GM18951 (cell line): Measurements from ENCODE around the gene SLC19A1.
A peak's percentile ranks its signal among the peaks of the same experiment; 100 is the strongest.

Experiments used
- POLR2A ChIP-seq: IDR thresholded peaks from 4 replicates; pipeline ENCODE4 v1.6.1; 2011; ENCODE audit warnings: mild to moderate bottlenecking; ENCODE audit not compliant: insufficient read length, insufficient read depth; ENCODE audit errors: extremely low read depth
- in situ Hi-C: fragments of 300-500 bp; cut with MboI; formaldehyde crosslinking; loops from one replicate; pipeline ENCODE4 v1.12.0; 2022; ENCODE audit warnings: low sequenced_read_pairs, mixed read lengths, inconsistent platforms; ENCODE audit not compliant: unreplicated experiment

Gene SLC19A1

GRCh38 chr21:45542242-45542666, at the start of gene SLC19A1:
SLC19A1 (minus strand) TSS chr21:45542440; CDS start chr21:45537959, 4,481 bp downstream.
- TF ChIP-seq POLR2A = peak; percentile 65
- in situ Hi-C loops = no loop called here

- no peak for TF ChIP-seq POLR2A
- in situ Hi-C loops = no loop called here
These were observed 49.5 kb upstream of the SLC19A1 start for GRCh38 chr21:45591619-45592207.

GRCh38 chr21:45590726-45591618, 48.7 kb upstream of the SLC19A1 start:
- no peak for TF ChIP-seq POLR2A
- in situ Hi-C loops = no loop called here

GRCh38 chr21:45590246-45590725, 48.0 kb upstream of the SLC19A1 start:
- no peak for TF ChIP-seq POLR2A
- in situ Hi-C loops = no loop called here

- in situ Hi-C loops = no loop called here
- TF ChIP-seq POLR2A = no peak
These were observed 47.5 kb upstream of the SLC19A1 start for GRCh38 chr21:45589686-45590245.

GRCh38 chr21:45588871-45589491, 46.7 kb upstream of the SLC19A1 start:
- in situ Hi-C loops = no loop called here
- TF ChIP-seq POLR2A = no peak

GRCh38 chr21:45588086-45588825, 46.0 kb upstream of the SLC19A1 start:
- in situ Hi-C loops = no loop called here
- no peak for TF ChIP-seq POLR2A

GRCh38 chr21:45586289-45586858, 44.1 kb upstream of the SLC19A1 start:
- in situ Hi-C loops = no loop called here
- no peak for TF ChIP-seq POLR2A

GRCh38 chr21:45584786-45585185, 42.5 kb upstream of the SLC19A1 start:
- in situ Hi-C loops = no loop called here

GRCh38 chr21:45583831-45584509, 41.7 kb upstream of the SLC19A1 start:
- in situ Hi-C loops = no loop called here
- no peak for TF ChIP-seq POLR2A

More at GRCh38 chr21:45584786-45585185, 42.5 kb upstream of the SLC19A1 start:
- no peak for TF ChIP-seq POLR2A

GRCh38 chr21:45582128-45582527, 39.9 kb upstream of the SLC19A1 start:
- TF ChIP-seq POLR2A = no peak
- in situ Hi-C loops = no loop called here

GRCh38 chr21:45581322-45581712, 39.1 kb upstream of the SLC19A1 start:
- in situ Hi-C loops = no loop called here

More at GRCh38 chr21:45581322-45581712, 39.1 kb upstream of the SLC19A1 start:
- no peak for TF ChIP-seq POLR2A
